ENCODE data around the gene HTR3E.
A peak's percentile ranks its signal among the peaks of the same experiment; 100 is the strongest.

HTR3E gene

GRCh38 chr3:184133840-184134745 lies 37.2 kb downstream of the HTR3E start (continued):
- TF ChIP-seq ZNF18 (tag by site-specific recombination; IDR thresholded peaks at IDR 0.05) = no peak
- TF ChIP-seq ZNF660 (tag by site-specific recombination; IDR thresholded peaks at IDR 0.05) = peak; percentile 52; the same call in 1 of the 2 replicates
- no peak for TF ChIP-seq BCL11A (tag by site-specific recombination; IDR thresholded peaks at IDR 0.05; ENCODE audit: low read depth)
- TF ChIP-seq, protein P1, sequence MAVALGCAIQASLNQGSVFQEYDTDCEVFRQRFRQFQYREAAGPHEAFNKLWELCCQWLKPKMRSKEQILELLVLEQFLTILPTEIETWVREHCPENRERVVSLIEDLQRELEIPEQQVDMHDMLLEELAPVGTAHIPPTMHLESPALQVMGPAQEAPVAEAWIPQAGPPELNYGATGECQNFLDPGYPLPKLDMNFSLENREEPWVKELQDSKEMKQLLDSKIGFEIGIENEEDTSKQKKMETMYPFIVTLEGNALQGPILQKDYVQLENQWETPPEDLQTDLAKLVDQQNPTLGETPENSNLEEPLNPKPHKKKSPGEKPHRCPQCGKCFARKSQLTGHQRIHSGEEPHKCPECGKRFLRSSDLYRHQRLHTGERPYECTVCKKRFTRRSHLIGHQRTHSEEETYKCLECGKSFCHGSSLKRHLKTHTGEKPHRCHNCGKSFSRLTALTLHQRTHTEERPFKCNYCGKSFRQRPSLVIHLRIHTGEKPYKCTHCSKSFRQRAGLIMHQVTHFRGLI (tag by site-specific recombination; IDR thresholded peaks at IDR 0.05) = no peak
- TF ChIP-seq ZSCAN16 (tag by site-specific recombination; IDR thresholded peaks at IDR 0.05) = no peak
- no peak for TF ChIP-seq ZNF2 (tag by site-specific recombination; IDR thresholded peaks at IDR 0.05)
- TF ChIP-seq ZNF155 (tag by site-specific recombination; IDR thresholded peaks at IDR 0.05) = no peak
- TF ChIP-seq ZNF366 (tag by site-specific recombination; conservative IDR thresholded peaks at IDR 0.05) = 0 out of 2 replicates have a peak, but pooled peaks have one; percentile 29
- TF ChIP-seq PRDM1 (tag by site-specific recombination; IDR thresholded peaks at IDR 0.05) = peak; percentile 87
- TF ChIP-seq ZNF654 (tag by site-specific recombination; IDR thresholded peaks at IDR 0.05; ENCODE audit: low read depth) = no peak
- TF ChIP-seq ZNF76 (tag by site-specific recombination; IDR thresholded peaks at IDR 0.05; ENCODE audit: borderline replicate concordance, low read depth) = peak; percentile 91; the same call in 1 of the 2 replicates
- TF ChIP-seq ZNF112 (tag by site-specific recombination; IDR thresholded peaks at IDR 0.05) = no peak
- no peak for TF ChIP-seq KLF10 (tag by site-specific recombination; IDR thresholded peaks at IDR 0.05)
- TF ChIP-seq ZBTB48 (tag by site-specific recombination; IDR thresholded peaks at IDR 0.05) = 0 out of 2 replicates have a peak, but pooled peaks have one; percentile 19
- TF ChIP-seq PATZ1 (tag by site-specific recombination; IDR thresholded peaks at IDR 0.05) = peak; percentile 51
- no peak for TF ChIP-seq ZNF473 (tag by site-specific recombination; IDR thresholded peaks at IDR 0.05)
- no peak for TF ChIP-seq ZNF37A (tag by site-specific recombination; IDR thresholded peaks at IDR 0.05)
- no peak for TF ChIP-seq ZFP69B (tag by site-specific recombination; IDR thresholded peaks at IDR 0.05)
- TF ChIP-seq ZNF776 (tag by site-specific recombination; IDR thresholded peaks at IDR 0.05; ENCODE audit: borderline replicate concordance) = no peak
- peak; percentile 96 for TF ChIP-seq ZBTB11 (tag by site-specific recombination; conservative IDR thresholded peaks at IDR 0.05; ENCODE audit: low read depth)
- no peak for TF ChIP-seq RBAK (tag by site-specific recombination; IDR thresholded peaks at IDR 0.05)
- peak; percentile 86 for TF ChIP-seq ZNF341 (tag by site-specific recombination; IDR thresholded peaks at IDR 0.05; ENCODE audit: low read depth)
- TF ChIP-seq SALL2 (tag by site-specific recombination; IDR thresholded peaks at IDR 0.05; ENCODE audit: borderline replicate concordance) = no peak
- no peak for TF ChIP-seq ZNF555 (tag by site-specific recombination; conservative IDR thresholded peaks at IDR 0.05)
- TF ChIP-seq, protein P2, sequence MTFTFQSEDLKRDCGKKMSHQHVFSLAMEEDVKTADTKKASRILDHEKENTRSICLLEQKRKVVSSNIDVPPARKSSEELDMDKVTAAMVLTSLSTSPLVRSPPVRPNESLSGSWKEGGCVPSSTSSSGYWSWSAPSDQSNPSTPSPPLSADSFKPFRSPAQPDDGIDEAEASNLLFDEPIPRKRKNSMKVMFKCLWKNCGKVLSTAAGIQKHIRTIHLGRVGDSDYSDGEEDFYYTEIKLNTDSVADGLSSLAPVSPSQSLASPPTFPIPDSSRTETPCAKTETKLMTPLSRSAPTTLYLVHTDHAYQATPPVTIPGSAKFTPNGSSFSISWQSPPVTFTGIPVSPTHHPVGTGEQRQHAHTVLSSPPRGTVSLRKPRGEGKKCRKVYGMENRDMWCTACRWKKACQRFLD (tag by site-specific recombination; IDR thresholded peaks at IDR 0.05) = no peak
- TF ChIP-seq KLF7 (tag by site-specific recombination; IDR thresholded peaks at IDR 0.05; ENCODE audit: borderline replicate concordance) = no peak
- TF ChIP-seq ZNF274 (IDR thresholded peaks at IDR 0.05; ENCODE audit: low read length) = no peak
- no peak for TF ChIP-seq ZNF274 (tag by site-specific recombination; IDR thresholded peaks at IDR 0.05; ENCODE audit: borderline replicate concordance)
- TF ChIP-seq ZNF514 (tag by site-specific recombination; IDR thresholded peaks at IDR 0.05) = no peak
- no peak for TF ChIP-seq YY2 (tag by site-specific recombination; IDR thresholded peaks at IDR 0.05)
- TF ChIP-seq ZBTB7A (tag by site-specific recombination; IDR thresholded peaks at IDR 0.05; ENCODE audit: low read depth) = no peak

Data from HEK293 (cell line).